Loucy (cell line): ENCODE data around the gene STK33.

Experiments
- H2AFZ ChIP-seq: fragments of 200-600 bp; sonication (generic); 2 replicates; pipeline ENCODE4 v1.6.0; 2016; ENCODE audit warnings: antibody characterized with exemption, mild to moderate bottlenecking, low read length, moderate library complexity
- H3F3A ChIP-seq: fragments of 200-600 bp; 2 replicates; pipeline ENCODE4 v1.6.0; 2016; ENCODE audit warnings: antibody characterized with exemption, low read depth, mild to moderate bottlenecking
- H3K27me3 ChIP-seq: fragments of 200-600 bp; sonication (generic); 2 replicates; pipeline ENCODE4 v1.6.1; 2014; ENCODE audit warnings: low read length, mild to moderate bottlenecking; ENCODE audit not compliant: insufficient read depth, poor library complexity, severe bottlenecking
- H3K36me3 ChIP-seq: fragments of 200-600 bp; sonication (generic); 2 replicates; pipeline ENCODE4 v1.6.1; 2016; ENCODE audit warnings: low read length; ENCODE audit not compliant: insufficient read depth
- H3K4me1 ChIP-seq: fragments of 200-600 bp; sonication (generic); 2 replicates; pipeline ENCODE4 v1.5.1; 2014; ENCODE audit warnings: low read length, mild to moderate bottlenecking; ENCODE audit not compliant: insufficient read depth, poor library complexity, severe bottlenecking
- H3K4me2 ChIP-seq: fragments of 200-600 bp; sonication (generic); 2 replicates; pipeline ENCODE4 v1.6.0; 2014; ENCODE audit warnings: antibody characterized with exemption, low read length, low read depth, mild to moderate bottlenecking; ENCODE audit not compliant: poor library complexity, severe bottlenecking
- H3K4me3 ChIP-seq: fragments of 200-600 bp; sonication (generic); 2 replicates; pipeline ENCODE4 v1.5.1; 2014; ENCODE audit warnings: low read length, mild to moderate bottlenecking, mixed read lengths; ENCODE audit not compliant: poor library complexity, severe bottlenecking
- H3K79me2 ChIP-seq: fragments of 200-600 bp; sonication (generic); 2 replicates; pipeline ENCODE4 v1.6.1; 2014; ENCODE audit warnings: low read length; ENCODE audit not compliant: insufficient read depth
- H3K9ac ChIP-seq: fragments of 200-600 bp; sonication (generic); 2 replicates; pipeline ENCODE4 v1.6.0; 2014; ENCODE audit warnings: mild to moderate bottlenecking, low read depth, low read length, moderate library complexity; ENCODE audit not compliant: poor library complexity, severe bottlenecking
- H3K9me2 ChIP-seq: fragments of 200-600 bp; sonication (generic); replicated peaks from 2 replicates; pipeline ENCODE4 v1.6.1; 2016; ENCODE audit warnings: low read depth, low read length, mixed read lengths
- H3K9me3 ChIP-seq: fragments of 200-600 bp; sonication (generic); 2 replicates; pipeline ENCODE4 v1.6.1; 2014; ENCODE audit warnings: mild to moderate bottlenecking, antibody characterized with exemption, low read length, low read depth; ENCODE audit not compliant: insufficient read depth
- H4K20me1 ChIP-seq: fragments of 200-600 bp; sonication (generic); 2 replicates; pipeline ENCODE4 v1.6.0; 2014; ENCODE audit warnings: antibody characterized with exemption, low read length, mild to moderate bottlenecking; ENCODE audit not compliant: insufficient read depth, poor library complexity, severe bottlenecking
- CTCF ChIP-seq: fragments of 200-600 bp; sonication (generic); conservative IDR thresholded peaks from 2 replicates; pipeline ENCODE4 v1.5.1; 2014; ENCODE audit warnings: mild to moderate bottlenecking, antibody characterized with exemption, low read length
- EZH2phosphoT487 ChIP-seq: fragments of 200-600 bp; IDR thresholded peaks from 2 replicates; pipeline ENCODE4 v1.6.1; 2018; ENCODE audit warnings: antibody characterized with exemption, mild to moderate bottlenecking, moderate library complexity, borderline replicate concordance

STK33 gene

DNA sequence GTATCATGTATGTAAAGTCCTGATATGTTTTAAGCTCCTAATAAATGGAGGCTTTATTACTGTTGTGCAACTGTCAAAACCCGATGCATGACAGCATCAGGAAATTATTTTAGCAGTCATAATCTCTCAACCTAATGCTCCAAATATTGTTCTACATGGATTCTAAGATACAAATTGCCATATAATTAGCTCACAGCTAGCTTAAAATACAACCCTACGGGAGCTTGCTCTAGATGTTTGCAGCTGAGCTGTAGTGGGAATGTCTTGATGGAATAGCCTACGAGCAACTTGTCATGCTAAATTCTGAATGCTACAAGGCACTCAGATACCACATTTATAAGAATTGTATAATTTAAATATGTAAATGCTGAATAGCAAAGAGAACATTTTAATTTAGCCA lies 109.8 kb downstream of the STK33 start:
- H3K79me2 ChIP-seq = no peaks in the 10 kb centered on the region
- no peak overlapping the region for H2AFZ ChIP-seq
- H3K4me3 ChIP-seq = no peak overlapping the region
- H4K20me1 ChIP-seq = no peaks in the 10 kb centered on the region
- H3K9me2 ChIP-seq = no peaks in the 10 kb centered on the region
- H3K36me3 ChIP-seq = no peaks in the 10 kb centered on the region
- TF ChIP-seq EZH2phosphoT487 (no peak), CTCF (no peak)
- H3K27me3 ChIP-seq = no peaks in the 10 kb centered on the region
- H3K9me3 ChIP-seq = no peaks in the 10 kb centered on the region
- no peak overlapping the region for H3K9ac ChIP-seq
- no peaks in the 10 kb centered on the region for H3F3A ChIP-seq
- no peak overlapping the region for H3K4me2 ChIP-seq
- no peaks in the 10 kb centered on the region for H3K4me1 ChIP-seq

DNA sequence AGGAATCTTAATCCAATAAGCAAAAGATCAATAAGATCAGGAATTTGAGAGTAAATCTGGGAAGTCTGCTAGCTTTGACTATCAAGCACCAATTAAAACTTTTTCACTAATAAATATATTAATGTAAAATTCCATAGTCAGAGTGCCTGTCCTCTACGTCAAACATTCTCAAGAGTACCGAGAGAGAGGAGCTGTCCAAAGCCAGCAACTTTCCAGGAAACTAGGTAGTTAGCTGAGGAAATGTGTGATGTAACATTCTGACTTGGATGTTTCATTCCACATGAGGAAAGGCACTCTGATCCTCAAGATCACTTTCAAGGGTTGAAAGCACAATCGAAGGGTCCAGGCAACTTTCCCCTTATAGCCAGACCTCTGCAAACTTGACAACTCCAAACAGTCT lies 113.2 kb downstream of the STK33 start:
- H3K9me2 ChIP-seq = no peaks in the 10 kb centered on the region
- no peak overlapping the region for H2AFZ ChIP-seq
- H3K27me3 ChIP-seq = no peaks in the 10 kb centered on the region
- no peaks in the 10 kb centered on the region for H3K79me2 ChIP-seq
- TF ChIP-seq CTCF (no peak), EZH2phosphoT487 (no peak)
- no peak overlapping the region for H3K9ac ChIP-seq
- H3K9me3 ChIP-seq = no peaks in the 10 kb centered on the region
- H3F3A ChIP-seq = no peaks in the 10 kb centered on the region
- H4K20me1 ChIP-seq = no peaks in the 10 kb centered on the region
- no peaks in the 10 kb centered on the region for H3K36me3 ChIP-seq
- H3K4me1 ChIP-seq = no peaks in the 10 kb centered on the region
- H3K4me2 ChIP-seq = no peak overlapping the region
- no peak overlapping the region for H3K4me3 ChIP-seq

DNA sequence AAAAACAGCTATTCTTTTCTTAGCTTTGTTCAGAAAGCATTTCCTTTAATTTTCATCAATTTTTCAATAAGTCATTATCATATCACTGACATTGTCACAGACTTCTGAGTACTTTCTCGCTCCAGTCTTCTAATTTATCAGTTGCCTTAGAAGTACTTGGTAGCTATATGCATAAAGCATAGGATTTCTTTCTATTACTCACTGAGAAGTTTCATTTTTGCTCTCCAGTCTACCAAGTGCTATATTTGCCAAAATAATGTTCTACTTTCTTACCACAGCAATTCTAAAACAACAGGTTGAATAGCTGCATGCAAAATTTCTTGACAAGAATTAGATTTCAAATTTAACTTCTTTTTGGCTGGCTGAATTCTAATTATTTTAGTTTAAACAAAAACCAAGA lies 116.3 kb downstream of the STK33 start:
- H3K4me2 ChIP-seq = no peak overlapping the region
- no peaks in the 10 kb centered on the region for H3K9me2 ChIP-seq
- no peaks in the 10 kb centered on the region for H3K4me1 ChIP-seq
- no peak overlapping the region for H2AFZ ChIP-seq
- H3K79me2 ChIP-seq = no peaks in the 10 kb centered on the region
- no peaks in the 10 kb centered on the region for H3F3A ChIP-seq
- no peaks in the 10 kb centered on the region for H4K20me1 ChIP-seq
- H3K4me3 ChIP-seq = no peak overlapping the region
- H3K9me3 ChIP-seq = no peaks in the 10 kb centered on the region
- no peaks in the 10 kb centered on the region for H3K36me3 ChIP-seq
- H3K27me3 ChIP-seq = no peaks in the 10 kb centered on the region
- H3K9ac ChIP-seq = no peak overlapping the region
- no peak for TF ChIP-seq EZH2phosphoT487
- TF ChIP-seq CTCF = no peak
